Astrocyte (in vitro differentiated cells and primary cell): ENCODE data around the gene TSGA10.

Experiments
- CTCF ChIP-seq: IDR thresholded peaks from 2 replicates; pipeline ENCODE4 v1.5.1; 2011; ENCODE audit warnings: low read depth, mild to moderate bottlenecking, inconsistent platforms, low read length, moderate library complexity; ENCODE audit not compliant: insufficient read depth
- EZH2 ChIP-seq: IDR thresholded peaks from 2 replicates; pipeline ENCODE4 v1.6.1; 2012; ENCODE audit warnings: mild to moderate bottlenecking, low read length, inconsistent platforms; ENCODE audit not compliant: insufficient read depth

- TF ChIP-seq CTCF, result no peak
- TF ChIP-seq EZH2, result no peak
These were observed 32.3 kb upstream of the TSGA10 start for GRCh38 chr2:99187011-99187410.
